ENCODE measurements around the gene ADAM22. TPM values are rescaled to one million over a fixed set of nuclear protein-coding genes. Genes with fewer than 3 reads are reported as not detected.

The ADAM22 gene
- 0.05 and 0.07 TPM in 2 replicates for total RNA-seq

GRCh38 chr7:87933953-87934698 is at the start of gene ADAM22:
ADAM22 (plus strand) TSS chr7:87934251; CDS start chr7:87934466, 215 bp downstream.

GRCh38 chr7:88219781-88220747 is 286.0 kb downstream of the ADAM22 start, which contains the start of gene SRI:
SRI (minus strand) TSS chr7:88220038; CDS start chr7:88220026, 12 bp downstream.

Other genes starting within 250 kb of the ADAM22 start
- gene SLC25A40, start 57.9 kb upstream of the ADAM22 start, total RNA-seq = 7.5 and 13.1 TPM in 2 replicates
- 25.5 and 45.1 TPM in 2 replicates for gene DBF4, start 57.8 kb upstream of the ADAM22 start, total RNA-seq